Kidney tubule cell (primary cell): Measurements from ENCODE around the gene CYP1A2.

Experiments used
- DNase-seq: peaks from one replicate; pipeline ENCODE4 v3.0.0-alpha.2; 2018; ENCODE audit warnings: low spot score

Gene CYP1A2

DNA sequence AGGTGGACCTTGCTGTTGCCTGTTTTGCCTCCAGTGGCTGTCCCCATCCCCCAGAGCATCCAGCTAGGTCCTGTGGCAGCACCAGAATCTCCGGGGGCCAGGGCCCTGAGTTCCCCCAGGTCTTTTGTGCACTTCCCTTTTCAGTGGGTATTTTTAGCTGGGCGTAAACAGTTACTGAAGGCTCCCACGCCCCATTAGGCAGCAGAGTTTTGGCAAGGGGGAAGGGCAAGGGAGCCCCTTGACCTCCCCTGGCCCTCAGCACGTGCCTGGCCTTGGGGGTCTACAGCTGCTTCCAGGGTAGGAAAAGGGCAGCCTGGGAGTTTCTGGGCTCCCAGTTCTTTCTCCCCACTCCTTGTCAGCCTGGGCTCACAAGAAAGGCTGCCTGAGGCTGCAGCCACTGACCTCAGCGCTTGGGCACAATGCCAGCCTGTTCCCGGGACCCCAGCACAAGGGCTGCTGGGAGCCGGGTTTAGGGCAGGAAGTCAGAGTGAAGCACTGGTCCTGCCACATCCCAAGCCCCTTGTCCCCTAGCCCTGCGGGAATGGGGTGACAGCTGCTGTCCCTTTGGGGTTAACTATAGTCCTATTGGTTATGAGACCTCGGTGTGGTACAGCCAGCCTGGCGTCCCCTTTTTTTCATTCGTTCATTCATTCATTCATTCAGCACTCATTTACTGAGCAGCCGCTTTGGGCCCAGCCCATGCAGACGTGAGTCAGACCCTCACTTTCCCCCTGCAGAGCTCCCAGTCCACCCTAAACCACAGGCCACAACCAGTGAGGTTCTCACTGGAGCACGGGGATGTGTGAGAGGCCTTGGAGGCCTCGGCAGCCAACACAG is 41.7 kb downstream of the CYP1A2 start:
- DNase-seq = peak; percentile 86

DNA sequence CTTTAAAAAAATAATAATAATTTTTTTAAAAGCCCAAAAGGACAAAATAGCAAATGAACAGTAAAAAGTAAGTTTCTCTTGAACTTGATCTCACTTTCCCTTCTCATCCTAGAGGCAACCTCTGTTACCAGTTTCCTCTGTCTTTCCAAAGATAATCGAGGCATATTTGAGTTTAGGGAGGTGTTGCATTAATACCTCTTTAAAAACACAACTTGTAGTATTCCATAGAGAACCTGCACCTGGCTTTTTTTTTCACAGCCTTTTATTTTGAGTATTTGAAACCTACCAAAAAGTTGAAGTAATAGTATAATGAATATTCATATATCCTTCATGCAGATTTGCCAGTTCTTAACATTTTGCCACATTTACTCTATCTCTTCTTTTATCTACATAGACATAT is 42.4 kb downstream of the CYP1A2 start:
- no peak for DNase-seq

GRCh38 chr15:74791667-74792066 is 43.0 kb downstream of the CYP1A2 start:
- DNase-seq = no peak

DNA sequence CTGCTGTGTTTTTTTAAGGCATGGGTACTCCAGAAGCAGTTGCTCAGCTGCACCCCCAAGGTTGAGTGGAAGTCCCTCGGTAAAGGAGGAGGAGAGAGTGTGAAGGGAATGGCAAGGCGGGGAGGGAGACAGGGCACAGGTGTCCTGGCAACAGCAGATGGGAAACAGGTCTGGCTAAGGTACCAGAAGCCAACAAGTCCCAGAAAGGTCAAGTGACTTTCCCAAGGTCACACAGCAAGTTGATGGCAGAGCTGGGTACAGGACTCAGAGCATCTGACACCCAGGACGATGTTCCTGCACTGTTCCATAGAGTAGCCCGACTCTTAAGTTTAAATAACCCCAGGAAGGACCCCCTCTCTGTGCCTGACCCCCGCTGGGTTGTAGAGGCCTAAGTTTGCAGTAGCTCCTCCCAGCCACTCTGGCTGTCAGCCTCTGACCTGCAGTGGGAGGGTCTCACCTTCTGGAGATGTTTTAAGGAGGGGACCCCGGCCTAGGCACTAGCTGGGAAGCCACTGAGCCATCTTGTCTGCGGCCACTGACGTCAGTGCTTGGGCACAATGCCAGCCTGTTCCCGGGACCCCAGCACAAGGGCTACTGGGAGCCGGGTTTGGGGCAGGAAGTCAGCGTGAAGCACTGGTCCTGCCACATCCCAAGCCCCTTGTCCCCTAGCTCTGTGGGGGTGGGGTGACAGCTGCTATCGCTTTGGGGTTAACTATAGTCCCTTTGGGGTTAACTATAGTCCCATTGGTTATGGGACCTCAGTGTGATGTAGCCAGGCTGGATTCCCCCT is 43.8 kb downstream of the CYP1A2 start:
- DNase-seq = no peak

GRCh38 chr15:74793135-74794028 is 44.7 kb downstream of the CYP1A2 start:
- no peak for DNase-seq

- no peak for DNase-seq
Observed at GRCh38 chr15:74794248-74794969, 45.8 kb downstream of the CYP1A2 start.

DNA sequence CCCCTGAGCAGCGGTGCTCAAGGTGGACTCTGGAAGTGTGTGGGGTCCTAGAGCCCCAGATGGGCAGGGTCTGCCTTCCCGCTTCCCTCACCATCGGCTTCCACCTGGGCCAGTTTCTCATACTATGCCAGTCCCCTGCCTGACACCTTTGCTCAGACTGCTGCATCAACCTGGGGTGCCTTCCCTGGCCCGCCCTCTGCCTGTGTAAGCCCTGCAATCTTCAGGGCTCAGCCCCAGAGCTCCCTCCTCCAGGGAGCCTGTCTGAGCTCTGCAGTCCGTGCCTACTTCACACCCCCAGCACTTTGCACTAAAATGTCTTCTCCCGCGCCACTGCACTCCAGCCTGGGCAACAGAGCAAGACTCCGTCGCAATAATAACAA is 46.3 kb downstream of the CYP1A2 start:
- no peak for DNase-seq

DNA sequence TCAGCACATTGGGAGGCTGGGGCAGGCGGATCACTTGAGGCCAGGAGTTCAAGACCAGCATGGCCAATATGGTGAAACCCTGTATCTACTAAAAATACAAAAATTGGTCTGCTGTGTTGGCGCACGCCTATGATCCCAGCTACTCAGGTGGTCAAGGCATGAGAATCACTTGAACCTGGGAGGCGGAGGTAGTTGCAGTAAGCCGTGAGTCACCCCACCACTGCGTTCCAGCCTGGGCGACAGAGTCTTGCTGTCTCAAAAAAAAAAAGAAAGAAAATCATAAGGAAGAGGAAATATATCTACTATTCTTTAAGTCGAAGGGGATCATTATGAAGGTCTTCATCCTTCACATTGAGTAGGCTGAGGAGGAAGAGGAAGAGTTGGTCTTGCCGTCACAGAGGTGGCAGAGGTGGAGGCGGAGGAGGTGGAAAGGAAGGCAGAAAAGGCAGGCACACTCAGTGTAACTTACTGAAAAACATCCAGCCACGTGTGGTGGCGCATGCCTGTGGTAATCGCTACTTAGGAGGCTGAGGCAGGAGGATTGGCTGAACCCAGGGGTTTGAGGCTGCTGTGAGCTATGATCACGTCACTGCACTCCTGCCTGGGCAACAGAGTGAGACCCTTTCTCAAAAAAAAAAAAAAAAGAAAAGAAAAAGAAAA is 47.5 kb downstream of the CYP1A2 start:
- no peak for DNase-seq

- no peak for DNase-seq
Observed at GRCh38 chr15:74798388-74799254, 50.0 kb downstream of the CYP1A2 start.

DNA sequence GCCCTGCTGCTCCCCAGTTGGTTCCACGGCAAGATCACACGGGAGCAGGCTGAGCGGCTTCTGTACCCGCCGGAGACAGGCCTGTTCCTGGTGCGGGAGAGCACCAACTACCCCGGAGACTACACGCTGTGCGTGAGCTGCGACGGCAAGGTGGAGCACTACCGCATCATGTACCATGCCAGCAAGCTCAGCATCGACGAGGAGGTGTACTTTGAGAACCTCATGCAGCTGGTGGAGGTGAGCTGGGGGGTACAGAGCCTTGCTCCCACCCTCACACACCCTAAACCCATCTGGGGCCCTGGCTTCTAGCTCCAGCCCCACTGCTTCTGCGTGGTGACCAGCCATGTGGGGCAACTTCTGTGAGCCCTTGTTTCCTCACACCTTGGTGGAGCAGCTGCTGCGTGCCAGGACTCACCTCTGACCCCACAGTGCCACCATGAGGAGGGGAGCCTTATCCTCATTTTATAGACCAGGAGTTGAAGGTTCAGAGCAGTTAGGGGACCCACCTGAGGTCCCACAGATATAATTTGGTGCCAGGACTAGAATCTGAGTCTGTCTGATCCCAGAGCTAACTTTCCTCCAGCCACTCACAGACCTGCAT is 50.7 kb downstream of the CYP1A2 start:
- DNase-seq = no peak

GRCh38 chr15:74799856-74800558 is 51.4 kb downstream of the CYP1A2 start:
- peak; percentile 81 for DNase-seq

DNA sequence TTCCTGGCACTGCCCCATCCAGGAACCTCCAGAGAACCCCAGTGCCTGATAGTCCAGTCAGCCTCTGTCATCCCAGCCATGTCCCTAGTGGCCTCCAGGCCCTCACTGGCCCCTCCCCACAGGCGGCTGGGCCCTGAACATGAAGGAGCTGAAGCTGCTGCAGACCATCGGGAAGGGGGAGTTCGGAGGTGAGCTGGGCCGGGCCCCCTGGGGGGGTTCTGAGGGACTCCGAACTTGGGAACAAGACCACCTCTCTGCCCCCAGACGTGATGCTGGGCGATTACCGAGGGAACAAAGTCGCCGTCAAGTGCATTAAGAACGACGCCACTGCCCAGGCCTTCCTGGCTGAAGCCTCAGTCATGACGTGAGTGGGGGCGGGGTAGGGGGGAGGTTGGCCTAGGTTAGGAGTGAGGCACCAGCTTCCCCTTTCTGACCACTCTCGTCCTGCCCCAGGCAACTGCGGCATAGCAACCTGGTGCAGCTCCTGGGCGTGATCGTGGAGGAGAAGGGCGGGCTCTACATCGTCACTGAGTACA is 52.0 kb downstream of the CYP1A2 start:
- no peak for DNase-seq

GRCh38 chr15:74801311-74801997 is 52.8 kb downstream of the CYP1A2 start:
- DNase-seq = no peak

- DNase-seq = no peak
Observed at GRCh38 chr15:74802290-74802689, 53.6 kb downstream of the CYP1A2 start.

DNA sequence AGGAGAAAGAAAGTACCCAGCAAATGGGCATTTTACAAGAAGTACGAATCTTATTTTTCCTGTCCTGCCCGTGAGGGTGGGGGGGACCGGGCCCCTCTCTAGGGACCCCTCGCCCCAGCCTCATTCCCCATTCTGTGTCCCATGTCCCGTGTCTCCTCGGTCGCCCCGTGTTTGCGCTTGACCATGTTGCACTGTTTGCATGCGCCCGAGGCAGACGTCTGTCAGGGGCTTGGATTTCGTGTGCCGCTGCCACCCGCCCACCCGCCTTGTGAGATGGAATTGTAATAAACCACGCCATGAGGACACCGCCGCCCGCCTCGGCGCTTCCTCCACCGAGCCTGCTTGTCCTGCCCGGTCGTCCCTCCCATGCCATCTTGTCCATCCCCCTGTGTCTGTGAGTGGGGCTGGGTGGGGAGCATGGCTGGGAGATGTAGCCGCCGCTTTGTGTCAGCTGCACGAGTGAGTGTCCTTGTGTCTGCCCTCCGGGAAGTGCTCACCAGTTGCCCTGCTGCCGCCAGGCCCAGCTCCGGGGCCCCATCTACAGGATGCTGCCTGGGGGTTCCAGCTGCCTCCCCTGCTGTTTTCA is 54.3 kb downstream of the CYP1A2 start:
- DNase-seq = no peak

DNA sequence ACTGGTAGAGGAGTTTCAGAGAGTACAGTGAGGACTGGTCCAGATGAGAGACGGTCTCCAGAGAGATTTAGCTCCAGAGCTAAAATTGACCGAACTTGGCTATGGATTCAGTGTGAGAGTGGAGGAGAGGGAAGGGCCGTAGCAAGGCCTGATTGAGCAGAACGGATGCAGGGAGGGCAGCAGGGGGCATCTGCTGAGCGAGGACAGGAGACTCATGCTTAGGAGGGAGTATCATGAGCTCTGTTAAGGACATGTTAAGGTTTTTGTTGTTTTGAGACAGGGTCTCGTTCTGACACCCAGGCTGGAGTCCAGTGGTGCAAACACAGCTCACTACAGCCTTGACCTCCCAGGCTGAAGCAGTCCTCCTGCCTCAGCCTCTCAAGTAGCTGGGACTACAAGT is 56.3 kb downstream of the CYP1A2 start:
- DNase-seq = no peak
